Right forelimb (tissue), 1 donor: ENCODE measurements around the gene TRIM52.
"Not testable (repeated sequence)": the region's sequence is repeated elsewhere in the genome, so short reads cannot be mapped to it uniquely, and the experiment has no call there.

Source experiments
- DNase-seq: peaks from one replicate; pipeline ENCODE4 v3.0.0-alpha.2; 2018

Gene TRIM52

GRCh38 chr5:181260720-181261319 lies at the start of gene TRIM52:
TRIM52 (minus strand) TSS chr5:181261143; CDS start chr5:181260813, 330 bp downstream.
- DNase-seq = peak; percentile 94

GRCh38 chr5:181287331-181287730 lies 26.4 kb upstream of the TRIM52 start:
- DNase-seq = not testable (repeated sequence)

GRCh38 chr5:181285962-181286705 lies 25.2 kb upstream of the TRIM52 start:
- DNase-seq = not testable (repeated sequence)

- not testable (repeated sequence) for DNase-seq
These were observed 23.2 kb upstream of the TRIM52 start for GRCh38 chr5:181283841-181284755.

GRCh38 chr5:181283347-181283746 lies 22.4 kb upstream of the TRIM52 start:
- DNase-seq = no peak

GRCh38 chr5:181282874-181283273 lies 21.9 kb upstream of the TRIM52 start:
- no peak for DNase-seq

GRCh38 chr5:181282415-181282814 lies 21.5 kb upstream of the TRIM52 start:
- DNase-seq = not testable (repeated sequence)

GRCh38 chr5:181281984-181282316 lies 21.0 kb upstream of the TRIM52 start:
- no peak for DNase-seq

- DNase-seq = no peak
These were observed 20.4 kb upstream of the TRIM52 start for GRCh38 chr5:181281077-181281983.

GRCh38 chr5:181280251-181280762 lies 19.4 kb upstream of the TRIM52 start:
- no peak for DNase-seq

- DNase-seq = not testable (repeated sequence)
These were observed 12.4 kb upstream of the TRIM52 start for GRCh38 chr5:181273433-181273744.

- DNase-seq = no peak
These were observed 10.1 kb upstream of the TRIM52 start for GRCh38 chr5:181271081-181271480.

GRCh38 chr5:181267907-181268306 lies 7.0 kb upstream of the TRIM52 start:
- DNase-seq = not testable (repeated sequence)

GRCh38 chr5:181267291-181267904 lies 6.5 kb upstream of the TRIM52 start:
- not testable (repeated sequence) for DNase-seq

GRCh38 chr5:181265092-181265671 lies 4.2 kb upstream of the TRIM52 start:
- no peak for DNase-seq

GRCh38 chr5:181263633-181264032 lies 2.7 kb upstream of the TRIM52 start:
- DNase-seq = no peak

- DNase-seq = peak; percentile 88
These were observed 542 bp upstream of the TRIM52 start for GRCh38 chr5:181261320-181262049.

- DNase-seq = no peak
These were observed 796 bp downstream of the TRIM52 start for GRCh38 chr5:181259974-181260719.

- DNase-seq = no peak
These were observed 1.7 kb downstream of the TRIM52 start for GRCh38 chr5:181259283-181259682.

GRCh38 chr5:181258576-181258975 lies 2.4 kb downstream of the TRIM52 start:
- no peak for DNase-seq
